ENCODE results near the gene SESTD1. TPM values are rescaled to one million over a fixed set of nuclear protein-coding genes. Genes with fewer than 3 reads are reported as not detected.

Gene SESTD1
- total and polyA plus RNA-seq, 2 donors (not counting 1 experiment from before 2014, with no cell fraction given): 16.8 to 51.9 TPM

GRCh38 chr2:179234658-179235240 is 29.9 kb downstream of the SESTD1 start:
- no peak for TF ChIP-seq EZH2 (IDR thresholded peaks at IDR 0.05; ENCODE audit: low read length, missing control alignments)
- no peak for TF ChIP-seq CTCF (conservative IDR thresholded peaks at IDR 0.05 in 1 of 2, IDR thresholded peaks at IDR 0.05 in 1 of 2; ENCODE audit: low read depth in 1 of 2, low read length in 2 of 2)
- H3K27me3 ChIP-seq (ENCODE audit: control insufficient read depth, insufficient read depth, low read length): no peaks in the 10 kb centered on the region
- H3K36me3 ChIP-seq (ENCODE audit: control insufficient read depth, insufficient read depth, low read length): no peaks in the 10 kb centered on the region
- no peak overlapping the region for H3K4me2 ChIP-seq (ENCODE audit: extremely low read depth, insufficient read depth, low read length)
- H4K20me1 ChIP-seq (ENCODE audit: control insufficient read depth, extremely low read depth, insufficient read depth, low read length): no peaks in the 10 kb centered on the region
- H3K79me2 ChIP-seq (ENCODE audit: control insufficient read depth, insufficient read depth, low read length): peaks cover 12% of the 10 kb centered on the region
- no peak overlapping the region for H2AFZ ChIP-seq (ENCODE audit: low read length)
- no peaks in the 10 kb centered on the region for H3K9me3 ChIP-seq (ENCODE audit: control insufficient read depth, insufficient read depth, low read depth, low read length)
- H3K4me3 ChIP-seq (replicated peaks in 1 of 4; ENCODE audit: control extremely low read depth in 1 of 4, insufficient read depth in 1 of 4, low read depth in 3 of 4, low read length in 4 of 4): no peak overlapping the region
- no peak overlapping the region for H3K27ac ChIP-seq (ENCODE audit: insufficient read depth, low read length)
- DNase-seq (ENCODE audit: low read depth in 2 of 2): no peak
- H3K4me1 ChIP-seq (ENCODE audit: control insufficient read depth, extremely low read depth, insufficient read depth, low read length): no peaks in the 10 kb centered on the region
- no peak overlapping the region for H3K9ac ChIP-seq (ENCODE audit: insufficient read depth, low read length)

DNA sequence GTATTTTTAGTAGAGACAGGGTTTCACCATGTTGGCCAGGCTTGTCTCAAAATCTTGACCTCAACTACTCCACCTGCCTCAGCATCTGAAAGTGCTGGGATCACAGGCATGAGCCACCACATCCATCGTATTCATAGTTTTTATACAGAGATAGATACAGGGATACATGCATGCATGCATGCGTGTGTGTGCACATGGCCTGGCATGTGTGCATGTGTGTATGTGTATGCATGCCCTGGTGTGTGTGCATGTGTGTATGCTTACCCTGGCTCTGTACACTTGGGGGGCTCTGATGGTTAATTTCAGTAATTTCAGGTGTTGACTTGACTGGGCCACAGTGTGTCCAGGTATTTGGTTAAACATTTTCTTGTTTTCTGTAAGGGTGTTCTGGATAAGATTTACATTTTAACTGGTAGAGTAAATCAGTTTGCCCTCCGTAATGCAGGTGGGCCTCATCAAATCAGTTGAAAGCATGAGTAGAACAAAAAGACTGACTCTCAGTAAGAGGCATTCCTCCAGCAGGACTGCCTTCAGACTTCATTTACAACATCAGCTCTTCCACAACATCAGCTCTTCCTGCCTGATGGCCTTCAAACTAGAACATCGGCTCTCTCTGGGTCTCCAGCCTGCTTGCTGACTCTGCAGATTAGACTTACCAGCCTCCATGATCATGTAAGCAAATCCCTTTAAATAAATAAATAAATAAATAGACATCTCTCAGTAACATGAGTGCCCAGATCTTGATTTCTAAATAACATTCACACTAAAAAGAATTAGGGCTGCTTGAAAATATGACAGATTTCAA is 30.8 kb downstream of the SESTD1 start:
- H3K4me1 ChIP-seq (ENCODE audit: control insufficient read depth, extremely low read depth, insufficient read depth, low read length): no peaks in the 10 kb centered on the region
- peaks cover 15% of the 10 kb centered on the region for H3K79me2 ChIP-seq (ENCODE audit: control insufficient read depth, insufficient read depth, low read length)
- H3K9me3 ChIP-seq (ENCODE audit: control insufficient read depth, insufficient read depth, low read depth, low read length): no peaks in the 10 kb centered on the region
- H3K9ac ChIP-seq (ENCODE audit: insufficient read depth, low read length): no peak overlapping the region
- H2AFZ ChIP-seq (ENCODE audit: low read length): no peak overlapping the region
- H3K27ac ChIP-seq (ENCODE audit: insufficient read depth, low read length): no peak overlapping the region
- no peak overlapping the region for H3K4me2 ChIP-seq (ENCODE audit: extremely low read depth, insufficient read depth, low read length)
- no peak overlapping the region for H3K4me3 ChIP-seq (replicated peaks in 1 of 4; ENCODE audit: control extremely low read depth in 1 of 4, insufficient read depth in 1 of 4, low read depth in 3 of 4, low read length in 4 of 4)
- no peaks in the 10 kb centered on the region for H3K36me3 ChIP-seq (ENCODE audit: control insufficient read depth, insufficient read depth, low read length)
- no peaks in the 10 kb centered on the region for H3K27me3 ChIP-seq (ENCODE audit: control insufficient read depth, insufficient read depth, low read length)
- H4K20me1 ChIP-seq (ENCODE audit: control insufficient read depth, extremely low read depth, insufficient read depth, low read length): no peaks in the 10 kb centered on the region
- no peak for DNase-seq (ENCODE audit: low read depth in 2 of 2)
- TF ChIP-seq EZH2 (IDR thresholded peaks at IDR 0.05; ENCODE audit: low read length, missing control alignments) (no peak), CTCF (conservative IDR thresholded peaks at IDR 0.05 in 1 of 2, IDR thresholded peaks at IDR 0.05 in 1 of 2; ENCODE audit: low read depth in 1 of 2, low read length in 2 of 2) (no peak)

DNA sequence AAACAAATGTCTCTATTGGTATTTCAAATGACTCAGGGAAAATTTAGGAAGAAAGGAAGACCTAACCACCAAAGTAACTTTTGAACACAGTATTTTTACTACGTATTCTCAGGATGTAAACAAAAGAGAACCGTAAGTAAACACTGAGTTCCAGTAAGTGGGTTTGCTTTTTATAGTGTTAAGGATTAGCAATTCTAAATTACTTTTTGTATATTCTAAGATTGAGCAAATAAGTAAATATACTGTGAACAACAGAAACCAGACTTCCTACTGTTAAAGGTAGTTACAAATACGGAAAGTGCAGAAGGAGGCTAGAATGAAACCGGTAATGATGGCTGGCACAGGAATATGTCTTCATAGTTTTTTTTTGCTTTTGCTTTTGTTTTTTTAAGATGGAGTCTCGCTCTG is 31.5 kb downstream of the SESTD1 start:
- Histone ChIP-seq H3K27me3 (ENCODE audit: control insufficient read depth, insufficient read depth, low read length) (no peaks in the 10 kb centered on the region), H3K9me3 (ENCODE audit: control insufficient read depth, insufficient read depth, low read depth, low read length) (no peaks in the 10 kb centered on the region), H3K4me1 (ENCODE audit: control insufficient read depth, extremely low read depth, insufficient read depth, low read length) (no peaks in the 10 kb centered on the region), H2AFZ (ENCODE audit: low read length) (no peak overlapping the region), H4K20me1 (ENCODE audit: control insufficient read depth, extremely low read depth, insufficient read depth, low read length) (no peaks in the 10 kb centered on the region), H3K4me2 (ENCODE audit: extremely low read depth, insufficient read depth, low read length) (peak overlapping the region; percentile 64), H3K79me2 (ENCODE audit: control insufficient read depth, insufficient read depth, low read length) (peaks cover 14% of the 10 kb centered on the region), H3K27ac (ENCODE audit: insufficient read depth, low read length) (no peak overlapping the region), H3K36me3 (ENCODE audit: control insufficient read depth, insufficient read depth, low read length) (no peaks in the 10 kb centered on the region), H3K4me3 (replicated peaks in 1 of 4; ENCODE audit: control extremely low read depth in 1 of 4, insufficient read depth in 1 of 4, low read depth in 3 of 4, low read length in 4 of 4) (no peak overlapping the region), H3K9ac (ENCODE audit: insufficient read depth, low read length) (no peak overlapping the region)
- TF ChIP-seq EZH2 (IDR thresholded peaks at IDR 0.05; ENCODE audit: low read length, missing control alignments) (no peak), CTCF (conservative IDR thresholded peaks at IDR 0.05 in 1 of 2, IDR thresholded peaks at IDR 0.05 in 1 of 2; ENCODE audit: low read depth in 1 of 2, low read length in 2 of 2) (no peak)
- DNase-seq (ENCODE audit: low read depth in 2 of 2): no peak

All from fibroblast of lung (primary cell).